Uterus (tissue), 2 donors: ENCODE results near the gene WIPF1.

Source experiments
- CTCF ChIP-seq, 4 experiments: fragments of 200-600 bp in 2 of 4; fragments of 450-650 bp in 2 of 4; sonication (generic) in 2 of 4; IDR thresholded peaks; one replicate each; pipeline ENCODE4 v1.5.1; 2016 to 2019; ENCODE audit warnings: antibody characterized with exemption in 4 of 4, mild to moderate bottlenecking in 2 of 4, moderate library complexity in 1 of 4
- POLR2A ChIP-seq, 2 donors: fragments of 450-650 bp; IDR thresholded peaks; one replicate each; pipeline ENCODE4 v1.6.1; 2016; ENCODE audit warnings: antibody characterized with exemption in 2 of 2, mild to moderate bottlenecking in 1 of 2, moderate library complexity in 1 of 2

GRCh38 chr2:174611854-174612253 lies 14.2 kb upstream of the WIPF1 start:
- TF ChIP-seq CTCF (IDR thresholded peaks at IDR 0.05) (no peak), POLR2A (IDR thresholded peaks at IDR 0.05) (no peak)
